Measurements from ENCODE around the gene ARL8B.
A peak's percentile ranks its signal among the peaks of the same experiment; 100 is the strongest.

ARL8B gene

DNA sequence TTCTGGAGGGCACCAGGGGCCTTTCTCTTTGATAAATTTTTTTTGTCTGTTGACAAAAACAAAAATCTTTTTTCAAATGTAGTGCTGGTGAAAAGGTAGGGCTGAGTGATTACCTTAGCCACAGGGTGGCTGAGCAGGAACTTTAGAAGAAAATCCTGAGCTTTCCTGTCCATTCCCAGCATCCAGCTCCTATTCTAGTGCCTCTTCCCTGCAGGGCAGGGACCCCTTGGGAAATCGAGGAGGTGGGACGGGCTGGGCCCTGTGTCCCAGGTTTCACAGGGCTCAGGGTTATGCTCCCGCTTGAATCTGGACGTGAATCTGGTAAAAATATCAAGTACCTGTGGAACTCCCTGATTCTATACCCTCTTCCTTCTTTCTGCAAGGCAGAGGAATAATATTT, 97.1 kb downstream of the ARL8B start:
- Mint-ChIP-seq H3K27ac (no peak overlapping the region), H3K9me3 (no peaks in the 10 kb centered on the region), H3K4me1 (peaks cover 26% of the 10 kb centered on the region), H3K4me3 (no peak overlapping the region), H3K27me3 (no peaks in the 10 kb centered on the region), H3K36me3 (peaks cover 58% of the 10 kb centered on the region)
- ATAC-seq = no peak

DNA sequence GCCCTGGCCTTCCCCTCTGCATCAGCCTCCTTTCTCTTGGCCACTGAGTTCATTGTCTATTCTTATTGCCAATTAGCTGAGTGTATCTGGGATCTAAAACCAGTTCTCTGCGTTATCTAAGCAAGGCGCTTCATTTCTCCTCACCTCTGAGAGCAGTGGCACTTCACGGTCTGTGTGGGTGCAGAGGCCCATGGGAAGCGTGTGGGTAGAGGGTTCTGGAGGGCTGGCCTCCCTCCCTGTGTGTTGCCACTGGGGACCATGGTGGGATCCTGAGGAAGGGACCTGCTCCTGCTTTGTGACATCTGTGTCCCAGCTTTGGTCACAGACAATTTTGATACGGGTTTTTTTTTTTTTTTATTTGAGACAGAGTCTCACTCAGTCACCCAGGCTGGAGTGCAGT, 98.1 kb downstream of the ARL8B start:
- Mint-ChIP-seq H3K9me3 (no peaks in the 10 kb centered on the region), H3K27ac (peak overlapping the region; percentile 9), H3K4me1 (peaks cover 20% of the 10 kb centered on the region), H3K36me3 (peaks cover 49% of the 10 kb centered on the region), H3K4me3 (no peak overlapping the region), H3K27me3 (no peaks in the 10 kb centered on the region)
- peak; percentile 45 for ATAC-seq

DNA sequence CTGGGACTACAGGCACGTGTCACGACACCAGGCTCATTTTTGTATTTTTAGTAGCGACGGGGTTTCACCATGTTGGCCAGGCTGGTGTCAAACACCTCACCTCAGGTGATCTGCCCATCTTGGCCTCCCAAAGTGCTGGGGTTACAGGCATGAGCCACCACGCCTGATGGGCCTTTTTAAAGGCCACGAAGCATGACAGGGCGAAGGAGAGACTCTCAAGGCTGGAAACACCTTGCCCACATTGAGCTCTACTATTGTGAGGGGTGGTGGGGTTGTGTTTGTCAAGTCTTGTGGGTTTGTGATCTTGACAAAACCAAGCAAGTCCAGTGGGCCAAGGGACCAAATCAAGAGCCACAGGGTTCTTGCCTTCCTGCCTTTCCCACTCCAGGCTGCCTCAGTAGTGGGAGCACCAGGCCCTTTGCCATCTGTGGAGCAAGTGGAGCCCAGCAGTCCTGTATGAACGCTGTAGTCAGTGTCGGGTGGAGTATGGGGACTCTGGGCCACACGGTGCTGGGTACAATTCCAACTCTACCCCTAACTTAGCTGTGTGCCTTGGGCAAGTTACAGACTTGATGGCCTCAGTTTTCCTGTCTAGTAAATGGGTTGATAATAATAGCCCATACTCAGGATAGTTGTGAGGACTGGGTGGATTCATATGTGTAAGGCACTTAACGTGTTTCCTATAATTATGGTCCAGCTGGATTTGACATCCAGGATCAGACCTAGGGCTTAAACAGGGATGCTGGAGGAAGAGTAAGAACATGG, 98.8 kb downstream of the ARL8B start:
- Mint-ChIP-seq H3K9me3 (no peaks in the 10 kb centered on the region), H3K27me3 (no peaks in the 10 kb centered on the region), H3K4me3 (no peak overlapping the region), H3K36me3 (peaks cover 42% of the 10 kb centered on the region), H3K4me1 (peaks cover 20% of the 10 kb centered on the region), H3K27ac (peak overlapping the region; percentile 9)
- no peak for ATAC-seq

DNA sequence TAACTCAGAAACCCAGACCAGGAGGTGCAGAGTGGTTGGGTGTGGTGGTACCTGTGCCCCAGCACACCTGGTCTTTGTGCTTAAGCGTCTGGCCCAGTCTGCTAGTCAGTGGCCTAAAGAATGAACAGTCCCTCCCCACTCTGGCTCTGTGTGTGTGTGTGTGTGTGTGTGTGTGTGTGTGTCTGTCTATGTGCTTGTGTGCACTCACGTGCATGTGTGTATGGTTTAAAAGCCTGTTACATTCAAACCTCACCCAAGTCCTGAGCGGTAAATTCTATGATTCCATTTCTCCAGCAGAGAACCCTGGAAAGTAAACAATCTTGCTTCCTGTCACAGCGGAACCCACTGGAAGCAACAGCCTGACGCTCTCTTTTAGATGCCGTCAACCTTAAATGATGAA, 99.6 kb downstream of the ARL8B start:
- no peak for ATAC-seq
- Mint-ChIP-seq H3K27me3 (no peaks in the 10 kb centered on the region), H3K9me3 (no peaks in the 10 kb centered on the region), H3K4me1 (peaks cover 23% of the 10 kb centered on the region), H3K36me3 (peaks cover 38% of the 10 kb centered on the region), H3K27ac (peak overlapping the region; percentile 9), H3K4me3 (no peak overlapping the region)

DNA sequence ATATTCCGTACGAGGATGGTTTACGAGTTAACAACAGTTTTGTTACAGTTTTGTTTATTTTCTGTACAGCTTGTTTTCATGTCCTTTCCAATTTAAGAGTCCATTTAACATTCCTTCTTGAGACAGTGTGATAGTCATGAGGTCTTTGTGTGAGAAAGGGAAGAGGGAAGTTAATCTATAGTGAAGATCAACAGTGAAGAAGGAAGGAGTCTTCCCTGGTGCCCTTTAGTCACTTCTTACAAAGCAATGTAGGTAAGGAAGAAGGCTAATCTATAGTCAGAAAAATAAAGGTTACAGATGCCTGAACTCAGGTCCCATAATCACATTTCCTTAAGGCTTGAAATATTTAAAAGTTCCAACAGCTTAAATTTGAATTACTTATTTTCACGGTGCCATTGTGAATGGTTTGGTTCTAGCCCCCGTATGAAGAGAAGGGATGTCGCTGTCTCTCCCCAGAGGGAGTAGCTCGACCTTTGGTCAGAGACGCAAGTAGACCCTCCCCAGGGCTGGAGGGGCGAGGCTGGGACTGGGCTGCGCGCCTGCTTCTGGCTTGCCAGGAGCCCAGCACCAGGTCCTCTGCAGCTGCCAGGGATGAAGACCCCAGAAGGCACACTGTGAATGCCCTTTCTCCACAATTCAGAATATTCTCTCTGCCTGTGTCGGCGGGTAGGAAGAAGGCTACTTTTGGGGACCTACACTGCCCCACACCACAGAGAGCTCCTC, 100.4 kb downstream of the ARL8B start:
- Mint-ChIP-seq H3K4me1 (peaks cover 26% of the 10 kb centered on the region), H3K27ac (peak overlapping the region; percentile 9), H3K4me3 (no peak overlapping the region), H3K36me3 (peaks cover 32% of the 10 kb centered on the region), H3K9me3 (no peaks in the 10 kb centered on the region), H3K27me3 (no peaks in the 10 kb centered on the region)
- no peak for ATAC-seq

DNA sequence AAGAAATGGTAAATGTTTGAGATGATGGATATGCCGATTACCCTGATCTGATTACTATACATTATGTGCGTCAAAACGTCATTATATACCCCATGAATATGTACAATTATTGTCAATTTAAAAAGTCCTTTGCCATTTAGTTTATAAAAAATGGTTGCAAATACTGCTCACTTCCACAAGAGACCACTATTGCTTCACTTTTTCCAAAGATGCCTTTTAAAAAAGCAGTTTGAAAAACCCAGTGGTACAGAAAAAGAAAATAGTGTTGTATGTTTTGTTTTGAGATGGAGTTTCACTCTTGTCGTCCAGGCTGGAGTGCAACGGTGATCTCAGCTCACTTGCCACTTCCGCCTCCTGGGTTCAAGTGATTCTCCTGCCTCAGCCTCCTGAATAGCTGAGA, 104.7 kb downstream of the ARL8B start:
- H3K4me3 Mint-ChIP-seq = no peak overlapping the region
- no peak for ATAC-seq
- H3K4me1 Mint-ChIP-seq = peaks cover 15% of the 10 kb centered on the region
- no peak overlapping the region for H3K27ac Mint-ChIP-seq
- no peaks in the 10 kb centered on the region for H3K27me3 Mint-ChIP-seq
- H3K36me3 Mint-ChIP-seq = peaks cover 5% of the 10 kb centered on the region
- H3K9me3 Mint-ChIP-seq = no peaks in the 10 kb centered on the region

DNA sequence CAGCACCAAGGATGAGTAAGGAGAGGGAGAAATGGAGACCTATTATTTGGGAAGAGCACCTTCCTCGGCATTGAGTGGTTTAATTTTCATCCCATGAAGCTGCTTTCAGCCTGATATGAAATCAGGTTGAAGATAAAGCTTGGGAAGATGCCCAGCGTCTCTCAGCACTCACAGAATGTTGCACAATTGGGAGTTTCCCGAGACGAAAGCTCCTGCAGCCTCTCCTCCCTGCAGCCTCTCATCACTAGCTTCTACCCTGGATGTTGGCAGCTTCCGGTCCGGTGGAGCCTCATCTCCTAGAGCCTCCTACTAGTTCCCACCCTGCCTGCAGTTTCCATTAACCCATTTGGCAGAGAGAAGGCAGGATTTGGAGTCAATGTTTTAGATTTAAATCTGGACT, 105.7 kb downstream of the ARL8B start:
- Mint-ChIP-seq H3K4me1 (peaks cover 20% of the 10 kb centered on the region), H3K9me3 (no peaks in the 10 kb centered on the region), H3K27ac (no peak overlapping the region), H3K4me3 (no peak overlapping the region), H3K36me3 (no peaks in the 10 kb centered on the region), H3K27me3 (no peaks in the 10 kb centered on the region)
- ATAC-seq = no peak

DNA sequence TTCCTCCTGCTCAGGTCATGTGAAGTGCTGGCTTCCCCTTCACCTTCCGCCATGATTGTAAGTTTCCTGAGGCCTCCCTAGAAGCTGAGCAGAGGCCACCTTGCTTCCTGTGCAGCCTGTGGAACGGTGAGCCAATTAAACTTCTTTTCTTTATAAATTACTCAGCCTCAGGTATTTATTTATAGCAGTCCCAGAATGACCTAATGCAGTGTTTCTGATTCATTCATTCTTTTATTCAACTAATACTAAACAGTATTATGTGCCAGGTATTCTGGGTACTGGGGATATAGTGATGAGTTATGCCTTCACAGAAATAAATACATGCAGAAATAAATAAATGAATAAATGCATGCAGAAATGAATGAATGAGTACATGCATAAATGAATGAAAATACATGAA, 107.3 kb downstream of the ARL8B start:
- Mint-ChIP-seq H3K4me3 (no peak overlapping the region), H3K9me3 (no peaks in the 10 kb centered on the region), H3K27ac (no peak overlapping the region), H3K4me1 (peaks cover 20% of the 10 kb centered on the region), H3K36me3 (no peaks in the 10 kb centered on the region), H3K27me3 (no peaks in the 10 kb centered on the region)
- no peak for ATAC-seq
